Effector memory CD4-positive, alpha-beta T cell (primary cell): ENCODE data around the gene CAPN5.
"Not testable (repeated sequence)": the region's sequence is repeated elsewhere in the genome, so short reads cannot be mapped to it uniquely, and the experiment has no call there.

ENCODE experiments used
- DNase-seq, 3 donors: peaks; one replicate each; pipeline ENCODE4 v3.0.0-alpha.2; 2020
- H3K27ac ChIP-seq: 2 replicates; pipeline ENCODE4 v1.7.0; 2013; ENCODE audit warnings: mild to moderate bottlenecking, low read length, moderate library complexity; ENCODE audit not compliant: insufficient read depth, poor library complexity, severe bottlenecking
- H3K27me3 ChIP-seq: replicated peaks from 2 replicates; pipeline ENCODE4 v1.7.0; 2013; ENCODE audit warnings: mild to moderate bottlenecking, low read length; ENCODE audit not compliant: insufficient read depth, control insufficient read depth, poor library complexity, severe bottlenecking
- H3K36me3 ChIP-seq: 2 replicates; pipeline ENCODE4 v1.7.0; 2013; ENCODE audit warnings: mild to moderate bottlenecking, low read length, moderate library complexity; ENCODE audit not compliant: control insufficient read depth, insufficient read depth
- H3K4me1 ChIP-seq: 2 replicates; pipeline ENCODE4 v1.7.0; 2013; ENCODE audit warnings: low read length, mild to moderate bottlenecking; ENCODE audit not compliant: control insufficient read depth, insufficient read depth, poor library complexity, severe bottlenecking
- H3K4me3 ChIP-seq: 2 replicates; pipeline ENCODE4 v1.7.0; 2013; ENCODE audit warnings: low read length, low read depth, mild to moderate bottlenecking; ENCODE audit not compliant: insufficient read depth, poor library complexity, severe bottlenecking
- H3K9me3 ChIP-seq: 2 replicates; pipeline ENCODE4 v1.7.0; 2013; ENCODE audit warnings: mild to moderate bottlenecking, low read length, moderate library complexity; ENCODE audit not compliant: control insufficient read depth
- total RNA-seq, 3 donors: gene quantifications; one replicate each; lab custom pipeline; 2026; lab: John Stamatoyannopoulos, UW

CAPN5 gene
- 2.2 to 5.6 (median 3.0) reads per million in 3 donors for total RNA-seq

GRCh38 chr11:77066229-77067042 is at the start of gene CAPN5:
Gene CAPN5 (plus strand): TSS chr11:77066971. CDS start chr11:77084887, 17,916 bp downstream.
- H3K36me3 ChIP-seq, result no peaks in the 10 kb centered on the region
- H3K27ac ChIP-seq, result peak within 1 kb of the TSS; percentile 51
- H3K27me3 ChIP-seq, result no peaks in the 10 kb centered on the region
- no peaks in the 10 kb centered on the region for H3K9me3 ChIP-seq
- H3K4me1 ChIP-seq, result peaks cover 10% of the 10 kb centered on the region
- peak within 1 kb of the TSS; percentile 72 for H3K4me3 ChIP-seq
- DNase-seq, result peak; percentile 78 to 80 (median 78)

DNA sequence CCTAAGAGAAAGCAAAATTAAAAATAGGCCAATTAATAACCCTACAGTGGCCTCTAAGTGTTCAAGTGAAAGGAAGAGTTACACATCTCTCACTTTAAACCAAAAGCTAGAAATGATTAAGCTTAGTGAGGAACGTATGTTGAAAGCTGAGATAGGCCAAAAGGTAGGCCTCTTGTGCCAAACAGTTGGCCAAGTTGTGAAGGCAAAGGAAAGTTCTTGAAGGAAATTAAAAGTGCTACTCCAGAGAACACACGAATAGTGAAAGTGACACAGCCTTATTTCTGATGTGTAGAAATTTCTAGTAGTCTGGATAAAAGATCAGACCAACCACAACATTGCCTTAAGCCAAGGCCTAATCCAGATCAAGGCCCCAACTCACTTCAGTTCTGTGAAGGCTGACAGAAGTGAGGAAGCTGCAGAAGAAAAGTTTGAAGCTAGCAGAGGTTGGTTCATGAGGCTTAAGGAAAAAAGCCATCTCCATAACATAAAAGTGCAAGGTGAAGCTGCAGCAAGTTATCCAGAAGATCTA is 48.3 kb upstream of the CAPN5 start:
- H3K36me3 ChIP-seq, H3K27ac ChIP-seq: not testable (repeated sequence)

DNA sequence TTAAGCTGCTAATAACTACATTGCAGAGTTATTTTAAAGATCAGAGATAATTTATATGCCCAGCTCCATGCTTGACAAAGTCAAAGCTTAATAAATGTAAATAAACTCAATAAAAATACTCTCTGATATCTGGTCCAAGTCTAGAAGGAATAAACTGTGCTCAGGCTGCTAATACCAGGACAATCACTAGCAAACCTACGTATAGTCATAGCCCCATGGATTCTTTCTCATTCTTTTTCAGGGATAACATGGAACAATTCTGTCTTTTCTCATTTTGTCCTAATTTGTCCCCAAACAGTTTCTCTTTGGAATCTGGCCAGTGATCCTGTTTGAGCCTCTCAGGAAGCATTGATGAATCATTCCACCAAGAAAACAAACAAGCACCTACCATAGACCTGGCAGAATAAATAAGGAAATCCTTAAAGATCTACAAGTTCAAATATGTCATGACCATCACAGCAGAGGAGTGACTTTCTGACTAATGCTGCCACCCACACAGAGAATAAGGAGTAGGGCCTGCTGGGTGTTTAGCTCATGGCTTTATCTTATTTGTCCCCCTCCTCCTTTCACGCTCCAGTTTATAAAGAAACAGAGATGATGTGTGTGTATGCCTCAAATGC is 46.7 kb upstream of the CAPN5 start:
- Histone ChIP-seq H3K27me3 (no peaks in the 10 kb centered on the region), H3K27ac (no peak overlapping the region), H3K4me1 (no peaks in the 10 kb centered on the region), H3K36me3 (no peaks in the 10 kb centered on the region), H3K9me3 (no peaks in the 10 kb centered on the region), H3K4me3 (no peak overlapping the region)
- no peak for DNase-seq

More for the DNA sequence above, 48.3 kb upstream of the CAPN5 start:
- not testable (repeated sequence) for H3K27me3 ChIP-seq, H3K4me3 ChIP-seq, H3K9me3 ChIP-seq, DNase-seq, H3K4me1 ChIP-seq

- Histone ChIP-seq H3K4me3 (no peak overlapping the region), H3K36me3 (no peaks in the 10 kb centered on the region), H3K4me1 (no peaks in the 10 kb centered on the region), H3K27me3 (no peaks in the 10 kb centered on the region), H3K9me3 (no peaks in the 10 kb centered on the region), H3K27ac (no peak overlapping the region)
- DNase-seq, result no peak
Measured at GRCh38 chr11:77020734-77021133, 46.0 kb upstream of the CAPN5 start.

DNA sequence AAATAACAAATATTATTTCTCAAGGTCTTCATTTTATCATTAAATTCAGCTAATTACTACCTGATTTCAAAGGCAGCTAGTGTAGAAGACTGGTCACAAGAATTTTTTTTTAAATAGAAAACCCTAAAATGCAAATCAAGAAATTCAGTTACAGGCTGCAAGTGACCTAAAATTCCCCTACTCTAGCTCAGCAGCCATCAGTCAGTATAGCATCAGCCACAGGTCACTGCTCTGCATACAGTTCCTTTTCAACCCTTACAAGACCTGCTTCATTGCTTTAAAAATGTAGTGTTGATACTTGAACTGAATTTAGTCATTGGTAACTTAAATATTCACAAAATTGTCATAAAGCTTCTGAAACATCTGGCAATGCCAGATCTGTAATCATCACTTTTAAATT is 42.0 kb upstream of the CAPN5 start:
- Histone ChIP-seq H3K36me3 (no peaks in the 10 kb centered on the region), H3K9me3 (no peaks in the 10 kb centered on the region), H3K4me3 (no peak overlapping the region), H3K4me1 (no peaks in the 10 kb centered on the region), H3K27me3 (no peaks in the 10 kb centered on the region), H3K27ac (no peak overlapping the region)
- DNase-seq, result no peak

- DNase-seq, result no peak
- Histone ChIP-seq H3K27ac (no peak overlapping the region), H3K9me3 (no peaks in the 10 kb centered on the region), H3K4me1 (no peaks in the 10 kb centered on the region), H3K36me3 (no peaks in the 10 kb centered on the region), H3K27me3 (no peaks in the 10 kb centered on the region), H3K4me3 (no peak overlapping the region)
Measured at GRCh38 chr11:77026221-77026620, 40.5 kb upstream of the CAPN5 start.

GRCh38 chr11:77026743-77027142 is 40.0 kb upstream of the CAPN5 start:
- Histone ChIP-seq H3K4me1 (no peaks in the 10 kb centered on the region), H3K27ac (no peak overlapping the region), H3K27me3 (no peaks in the 10 kb centered on the region), H3K4me3 (no peak overlapping the region), H3K9me3 (no peaks in the 10 kb centered on the region), H3K36me3 (no peaks in the 10 kb centered on the region)
- no peak for DNase-seq

- Histone ChIP-seq H3K4me1 (no peaks in the 10 kb centered on the region), H3K4me3 (no peak overlapping the region), H3K9me3 (no peaks in the 10 kb centered on the region), H3K36me3 (no peaks in the 10 kb centered on the region), H3K27me3 (no peaks in the 10 kb centered on the region), H3K27ac (no peak overlapping the region)
- DNase-seq, result no peak
Measured at GRCh38 chr11:77027275-77027674, 39.5 kb upstream of the CAPN5 start.

DNA sequence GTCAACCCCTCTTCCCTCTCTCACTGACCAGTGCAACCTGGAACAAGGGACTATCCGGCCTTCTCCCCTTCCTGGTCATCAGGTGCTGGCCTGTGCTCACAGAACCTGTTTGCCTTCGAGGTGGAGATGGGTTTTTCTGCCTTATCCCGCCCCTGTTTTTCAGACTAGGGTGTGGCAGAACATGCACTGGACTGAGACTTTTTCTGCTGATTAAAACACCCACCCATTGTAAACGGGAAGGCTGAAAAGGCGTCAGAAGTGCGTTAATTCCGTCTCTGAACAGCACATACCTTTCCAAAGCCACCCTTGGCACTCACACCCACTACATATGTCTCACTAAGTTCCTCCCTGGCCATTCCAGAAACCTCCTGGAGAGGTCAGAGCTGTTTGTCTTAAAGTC is 36.9 kb upstream of the CAPN5 start:
- H3K36me3 ChIP-seq, result no peaks in the 10 kb centered on the region
- H3K9me3 ChIP-seq, result no peaks in the 10 kb centered on the region
- H3K27me3 ChIP-seq, result no peaks in the 10 kb centered on the region
- H3K4me3 ChIP-seq, result no peak overlapping the region
- no peak overlapping the region for H3K27ac ChIP-seq
- DNase-seq, result no peak
- no peaks in the 10 kb centered on the region for H3K4me1 ChIP-seq

GRCh38 chr11:77030834-77031414 is 35.8 kb upstream of the CAPN5 start:
- Histone ChIP-seq H3K4me3 (no peak overlapping the region), H3K27ac (no peak overlapping the region), H3K36me3 (no peaks in the 10 kb centered on the region), H3K4me1 (no peaks in the 10 kb centered on the region), H3K9me3 (no peaks in the 10 kb centered on the region), H3K27me3 (no peaks in the 10 kb centered on the region)
- no peak for DNase-seq
